H9 (cell line): Measurements from ENCODE around the gene NPB. TPM values are rescaled to one million over a fixed set of nuclear protein-coding genes. Genes with fewer than 3 reads are reported as not detected.

Experiments used
- DNase-seq: peaks from one replicate; pipeline ENCODE4 v3.0.0-alpha.2; 2017
- H2AFZ ChIP-seq: one replicate; pipeline ENCODE4 v1.6.1; 2013; ENCODE audit warnings: mild to moderate bottlenecking, low read length, control low read depth, moderate library complexity
- H2AK5ac ChIP-seq: 2 replicates; pipeline ENCODE4 v1.6.1; 2013; ENCODE audit warnings: low read length, control low read depth, mixed read lengths; ENCODE audit not compliant: insufficient read length
- H2BK120ac ChIP-seq: one replicate; pipeline ENCODE4 v1.6.1; 2013; ENCODE audit warnings: low read depth, mild to moderate bottlenecking, low read length, control low read depth, inconsistent platforms; ENCODE audit not compliant: poor library complexity, severe bottlenecking
- H2BK12ac ChIP-seq: 2 replicates; pipeline ENCODE4 v1.6.1; 2013; ENCODE audit warnings: low read length, control low read depth, mixed read lengths, low read depth; ENCODE audit not compliant: insufficient read length
- H2BK15ac ChIP-seq: 2 replicates; pipeline ENCODE4 v1.6.1; 2013; ENCODE audit warnings: low read depth, low read length, control low read depth
- H2BK20ac ChIP-seq: one replicate; pipeline ENCODE4 v1.6.1; 2013; ENCODE audit warnings: low read depth, mild to moderate bottlenecking, low read length, control low read depth, inconsistent platforms; ENCODE audit not compliant: poor library complexity, severe bottlenecking
- H2BK5ac ChIP-seq: 2 replicates; pipeline ENCODE4 v1.6.1; 2013; ENCODE audit warnings: low read length, control low read depth, mixed read lengths; ENCODE audit not compliant: insufficient read length
- H3K14ac ChIP-seq: 2 replicates; pipeline ENCODE4 v1.6.1; 2013; ENCODE audit warnings: low read length, control low read depth; ENCODE audit not compliant: insufficient read depth
- H3K18ac ChIP-seq: 2 replicates; pipeline ENCODE4 v1.6.1; 2013; ENCODE audit warnings: low read depth, mild to moderate bottlenecking, mixed read lengths, low read length, control low read depth; ENCODE audit not compliant: insufficient read length
- H3K23ac ChIP-seq: 2 replicates; pipeline ENCODE4 v1.6.1; 2013; ENCODE audit warnings: low read length, control low read depth, mixed read lengths, low read depth; ENCODE audit not compliant: insufficient read length
- H3K23me2 ChIP-seq: 2 replicates; pipeline ENCODE4 v1.6.1; 2013; ENCODE audit warnings: low read depth, mild to moderate bottlenecking, mixed read lengths, low read length, control low read depth; ENCODE audit not compliant: insufficient read length, poor library complexity, severe bottlenecking
- H3K27ac ChIP-seq: 2 replicates; pipeline ENCODE4 v1.5.1; 2013; ENCODE audit warnings: low read length, control low read depth, mixed read lengths, low read depth; ENCODE audit not compliant: insufficient read length
- H3K27me3 ChIP-seq: 2 replicates; pipeline ENCODE4 v1.6.1; 2013; ENCODE audit warnings: low read length, control low read depth, inconsistent platforms; ENCODE audit not compliant: insufficient read depth
- H3K4ac ChIP-seq: 2 replicates; pipeline ENCODE4 v1.6.1; 2013; ENCODE audit warnings: low read depth, mild to moderate bottlenecking, control low read depth, inconsistent platforms, low read length, moderate library complexity
- H3K4me1 ChIP-seq: 2 replicates; pipeline ENCODE4 v1.6.1; 2013; ENCODE audit warnings: low read length, control low read depth, inconsistent platforms; ENCODE audit not compliant: insufficient read depth
- H3K4me2 ChIP-seq: 2 replicates; pipeline ENCODE4 v1.6.1; 2013; ENCODE audit warnings: low read length, control low read depth, mixed read lengths; ENCODE audit not compliant: insufficient read length, insufficient read depth
- H3K56ac ChIP-seq: 2 replicates; pipeline ENCODE4 v1.6.1; 2013; ENCODE audit warnings: low read depth, mild to moderate bottlenecking, mixed read lengths, low read length, control low read depth; ENCODE audit not compliant: insufficient read length
- H3K79me1 ChIP-seq: 2 replicates; pipeline ENCODE4 v1.6.1; 2013; ENCODE audit warnings: low read depth, mild to moderate bottlenecking, moderate library complexity, low read length, control low read depth, inconsistent platforms; ENCODE audit not compliant: insufficient read depth, poor library complexity, severe bottlenecking
- H3K79me2 ChIP-seq: 2 replicates; pipeline ENCODE4 v1.6.1; 2013; ENCODE audit warnings: low read length, control low read depth, inconsistent platforms; ENCODE audit not compliant: insufficient read depth
- H3K9ac ChIP-seq: 2 replicates; pipeline ENCODE4 v1.6.1; 2013; ENCODE audit warnings: low read length, control low read depth, mixed read lengths; ENCODE audit not compliant: insufficient read length; ENCODE audit errors: extremely low read depth
- H3K9me3 ChIP-seq: one replicate; pipeline ENCODE4 v1.6.1; 2013; ENCODE audit warnings: low read depth, low read length, inconsistent platforms; ENCODE audit not compliant: control insufficient read depth
- H3T11ph ChIP-seq: one replicate; pipeline ENCODE4 v1.6.1; 2013; ENCODE audit warnings: mild to moderate bottlenecking, low read length, control low read depth, inconsistent platforms
- H4K20me1 ChIP-seq: one replicate; pipeline ENCODE4 v1.6.1; 2013; ENCODE audit not compliant: control insufficient read depth, insufficient read length, insufficient read depth
- H4K5ac ChIP-seq: 2 replicates; pipeline ENCODE4 v1.6.1; 2013; ENCODE audit warnings: low read depth, mild to moderate bottlenecking, mixed read lengths, low read length, control low read depth; ENCODE audit not compliant: insufficient read length
- H4K8ac ChIP-seq: replicated peaks from 2 replicates; pipeline ENCODE4 v1.6.1; 2013; ENCODE audit warnings: low read length, control low read depth, mixed read lengths, low read depth; ENCODE audit not compliant: insufficient read length
- H4K91ac ChIP-seq: 2 replicates; pipeline ENCODE4 v1.6.1; 2013; ENCODE audit warnings: low read depth, mild to moderate bottlenecking, moderate library complexity, mixed read lengths, low read length, control low read depth; ENCODE audit not compliant: insufficient read length
- H3K27ac Mint-ChIP-seq, 3 experiments: 2 replicates in 2 of 3; 3 replicates in 1 of 3; pipeline ENCODE4 v1.8.0; 2020 to 2021; ENCODE audit warnings: mixed read lengths in 3 of 3, mild to moderate bottlenecking in 1 of 3, moderate library complexity in 1 of 3
- H3K27me3 Mint-ChIP-seq: 2 replicates; pipeline ENCODE4 v1.8.0; 2021; ENCODE audit warnings: low read depth, mild to moderate bottlenecking, moderate library complexity, mixed read lengths
- H3K36me3 Mint-ChIP-seq, 3 experiments: 2 replicates in 2 of 3; 3 replicates in 1 of 3; pipeline ENCODE4 v1.8.0; 2020 to 2021; ENCODE audit warnings: low read depth in 3 of 3, mixed read lengths in 3 of 3; ENCODE audit not compliant: insufficient read depth in 1 of 3
- H3K4me1 Mint-ChIP-seq, 2 experiments: 2 replicates each; pipeline ENCODE4 v1.8.0; 2020; ENCODE audit warnings: mixed read lengths in 2 of 2
- H3K4me3 Mint-ChIP-seq, 2 experiments: 2 replicates in 1 of 2; 3 replicates in 1 of 2; pipeline ENCODE4 v1.8.0; 2020 to 2021; ENCODE audit warnings: mild to moderate bottlenecking in 2 of 2, mixed read lengths in 2 of 2, moderate library complexity in 1 of 2
- H3K9me3 Mint-ChIP-seq, 2 experiments: 2 replicates in 1 of 2; 3 replicates in 1 of 2; pipeline ENCODE4 v1.8.0; 2020; ENCODE audit warnings: mild to moderate bottlenecking in 2 of 2, mixed read lengths in 2 of 2, moderate library complexity in 1 of 2
- WGBS: extraction: QIAGEN DNeasy Blood & Tissue Kit; methylation state at CpG from one replicate; pipeline ENCODE4 v1.1.7; 2013; ENCODE audit warnings: missing lambda C conversion rate, low lambda C conversion rate, mixed read lengths; ENCODE audit not compliant: insufficient read length; ENCODE audit errors: extremely low coverage; 5-methylcytosine and 5-hydroxymethylcytosine counted together
- total RNA-seq: library from RNA; stranded (reverse); gene quantifications from 2 replicates; pipeline ENCODE4 v1.2.1, GENCODE V29; 2021
- TF ChIP-seq, protein P1 (sequence below): fragments of 200-600 bp; sonication (generic); conservative IDR thresholded peaks from 3 replicates; pipeline ENCODE4 v1.8.0; 2021; ENCODE audit warnings: antibody characterized with exemption, mild to moderate bottlenecking

The NPB gene
- total RNA-seq, 1 experiment from 2014 or later = 2.1 TPM

- no peak overlapping the region for H3K4me3 Mint-ChIP-seq
- Histone ChIP-seq H4K8ac (no peak overlapping the region), H2BK20ac (no peak overlapping the region), H3K14ac (no peak overlapping the region), H4K91ac (no peak overlapping the region), H3K27ac (no peak overlapping the region), H3K9ac (no peak overlapping the region), H3K4me2 (no peak overlapping the region), H3K56ac (no peak overlapping the region), H3K4ac (no peak overlapping the region), H3K23ac (no peak overlapping the region), H3K18ac (no peak overlapping the region), H3K23me2 (no peaks in the 10 kb centered on the region), H4K5ac (no peak overlapping the region), H3T11ph (no peak overlapping the region), H3K79me1 (no peaks in the 10 kb centered on the region), H2AFZ (no peak overlapping the region), H2BK12ac (no peak overlapping the region), H2BK15ac (no peak overlapping the region), H2BK5ac (no peak overlapping the region), H3K79me2 (no peaks in the 10 kb centered on the region), H3K4me1 (no peaks in the 10 kb centered on the region; the same call in 1 of the 2 replicates), H2AK5ac (no peak overlapping the region), H4K20me1 (no peaks in the 10 kb centered on the region), H3K9me3 (no peaks in the 10 kb centered on the region), H3K27me3 (no peaks in the 10 kb centered on the region), H2BK120ac (no peak overlapping the region)
- H3K4me1 Mint-ChIP-seq = peaks cover 11 to 19% of the 10 kb centered on the region in 2 experiments
- TF ChIP-seq, protein P1, sequence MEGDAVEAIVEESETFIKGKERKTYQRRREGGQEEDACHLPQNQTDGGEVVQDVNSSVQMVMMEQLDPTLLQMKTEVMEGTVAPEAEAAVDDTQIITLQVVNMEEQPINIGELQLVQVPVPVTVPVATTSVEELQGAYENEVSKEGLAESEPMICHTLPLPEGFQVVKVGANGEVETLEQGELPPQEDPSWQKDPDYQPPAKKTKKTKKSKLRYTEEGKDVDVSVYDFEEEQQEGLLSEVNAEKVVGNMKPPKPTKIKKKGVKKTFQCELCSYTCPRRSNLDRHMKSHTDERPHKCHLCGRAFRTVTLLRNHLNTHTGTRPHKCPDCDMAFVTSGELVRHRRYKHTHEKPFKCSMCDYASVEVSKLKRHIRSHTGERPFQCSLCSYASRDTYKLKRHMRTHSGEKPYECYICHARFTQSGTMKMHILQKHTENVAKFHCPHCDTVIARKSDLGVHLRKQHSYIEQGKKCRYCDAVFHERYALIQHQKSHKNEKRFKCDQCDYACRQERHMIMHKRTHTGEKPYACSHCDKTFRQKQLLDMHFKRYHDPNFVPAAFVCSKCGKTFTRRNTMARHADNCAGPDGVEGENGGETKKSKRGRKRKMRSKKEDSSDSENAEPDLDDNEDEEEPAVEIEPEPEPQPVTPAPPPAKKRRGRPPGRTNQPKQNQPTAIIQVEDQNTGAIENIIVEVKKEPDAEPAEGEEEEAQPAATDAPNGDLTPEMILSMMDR = no peak
- H3K9me3 Mint-ChIP-seq = no peaks in the 10 kb centered on the region
- H3K36me3 Mint-ChIP-seq = no peaks in the 10 kb centered on the region
- H3K27ac Mint-ChIP-seq = no peak overlapping the region
- H3K27me3 Mint-ChIP-seq = peaks cover 67% of the 10 kb centered on the region
- no peak for DNase-seq
- no CpG with 5 or more reads among the region's 9 CpGs for WGBS
Measured at GRCh38 chr17:81944858-81945257, 42.8 kb downstream of the NPB start.
